Ureter (tissue), 1 donor: ENCODE results near the gene LCE2D. TPM values are rescaled to one million over a fixed set of nuclear protein-coding genes. Genes with fewer than 3 reads are reported as not detected.

Source experiments
- DNase-seq: peaks from one replicate; pipeline ENCODE4 v3.0.0-alpha.2; 2020; ENCODE audit warnings: low spot score
- total RNA-seq: library from RNA; stranded (reverse); gene quantifications from one replicate; pipeline ENCODE4 v1.2.4, GENCODE V29; 2023
- donor health status: DM: yes; HTN: yes; CAD: no.

LCE2D gene
- total RNA-seq, 1 donor from 2014 or later, result not detected

DNA sequence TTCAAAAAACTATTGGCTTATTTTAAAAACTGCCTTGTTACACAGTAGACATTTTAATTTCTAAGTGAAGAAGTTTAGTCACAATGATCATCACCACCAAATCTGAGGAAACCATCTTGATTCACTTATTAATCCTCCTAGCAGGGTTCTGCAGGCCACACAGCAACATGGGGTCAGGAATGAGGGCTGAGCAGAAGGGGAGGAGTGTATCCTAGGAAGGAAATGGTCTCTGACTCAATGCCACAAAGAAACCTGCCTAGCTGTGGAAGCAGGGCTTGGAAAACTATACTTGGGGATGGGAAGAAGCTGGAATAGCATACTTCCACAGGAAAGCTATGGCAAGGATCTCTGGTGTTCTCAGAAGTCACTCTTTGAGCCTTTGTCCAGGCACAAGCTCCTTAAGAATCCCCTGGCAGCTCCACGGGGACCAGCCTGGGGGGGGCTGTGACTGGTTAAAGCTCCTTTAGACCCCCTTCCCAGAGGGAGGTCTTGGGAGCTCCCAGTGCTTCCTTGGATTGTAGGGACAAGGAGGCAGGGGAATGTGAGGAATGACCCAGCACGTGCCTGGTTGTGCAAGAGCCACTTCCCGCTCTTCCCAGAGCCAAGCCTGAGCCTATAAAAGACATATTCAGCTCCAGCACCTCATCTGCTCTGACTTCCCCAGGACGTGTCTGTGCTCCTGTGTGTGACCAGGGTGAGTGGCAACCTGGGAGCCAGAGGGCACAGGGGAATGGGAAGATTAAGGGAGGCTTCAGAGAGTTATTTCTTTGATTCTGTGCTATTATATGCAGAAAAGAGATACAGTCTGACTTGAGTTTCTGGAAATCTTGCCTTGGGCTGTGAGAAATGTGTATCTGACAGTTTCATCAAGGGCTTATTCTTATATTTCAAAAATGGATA, 34.8 kb downstream of the LCE2D start, which contains the start of gene LCE2A:
LCE2A (plus strand) TSS at position 645 of the 900 bp plus-strand sequence. CDS start 557 bp downstream, outside the sequence.
- DNase-seq, result no peak

DNA sequence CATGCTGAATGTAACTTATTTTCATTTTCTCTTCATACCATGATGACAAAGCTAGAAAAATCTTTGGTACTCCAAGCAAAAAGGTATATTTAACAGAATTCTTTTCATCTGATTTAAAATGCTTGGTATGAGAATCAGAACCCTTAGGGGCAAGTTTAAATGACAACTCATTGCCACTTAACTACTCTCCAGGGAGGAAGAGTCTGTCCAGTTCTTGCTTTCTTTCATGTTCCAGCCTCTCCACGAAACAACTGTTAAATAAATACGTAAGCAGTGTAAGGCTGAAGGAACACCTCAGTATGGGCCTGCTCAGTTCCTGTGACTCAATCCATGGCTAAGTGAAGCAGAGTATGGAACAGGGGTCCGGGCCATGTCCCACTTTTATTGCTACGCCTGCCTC, 36.6 kb downstream of the LCE2D start:
- DNase-seq, result no peak

DNA sequence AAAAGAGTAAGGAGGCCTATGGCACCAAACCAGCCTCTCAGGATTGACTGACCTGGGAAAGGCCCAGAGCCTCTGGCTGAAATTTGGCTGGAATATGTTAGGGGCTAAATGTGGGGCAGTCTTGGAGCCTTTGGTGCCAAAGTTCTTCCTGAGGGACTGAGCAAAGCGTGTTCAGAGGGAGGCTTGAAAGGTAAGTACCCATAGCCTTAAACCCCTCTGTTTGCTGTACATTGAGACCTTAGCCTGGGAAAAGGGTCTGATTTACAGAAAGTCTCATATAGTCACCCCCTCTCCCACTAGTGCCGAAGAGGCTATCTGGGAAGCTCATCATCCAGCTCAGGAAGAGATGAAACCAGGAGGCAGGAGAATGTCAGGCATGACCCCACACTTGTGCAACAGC, 44.7 kb downstream of the LCE2D start, which contains the start of gene LCE4A:
LCE4A (plus strand) TSS at position 301 of the 400 bp plus-strand sequence. CDS start 916 bp downstream, outside the sequence.
- DNase-seq, result no peak

Other genes starting within 250 kb of the LCE2D start
- not detected for gene CRNN, start 249.1 kb upstream of the LCE2D start, total RNA-seq
- gene LCE5A, start 152.6 kb upstream of the LCE2D start, total RNA-seq, result not detected
- gene CRCT1, start 148.9 kb upstream of the LCE2D start, total RNA-seq, result not detected
- not detected for gene LCE3E, start 96.6 kb upstream of the LCE2D start, total RNA-seq
- gene LCE3D, start 82.9 kb upstream of the LCE2D start, total RNA-seq, result not detected
- not detected for gene LCE3C, start 63.1 kb upstream of the LCE2D start, total RNA-seq
- gene LCE3B, start 49.6 kb upstream of the LCE2D start, total RNA-seq, result not detected
- not detected for gene LCE3A, start 40.3 kb upstream of the LCE2D start, total RNA-seq
- gene LCE2C, start 11.9 kb downstream of the LCE2D start, total RNA-seq, result not detected
- not detected for gene LCE2B, start 22.7 kb downstream of the LCE2D start, total RNA-seq
- not detected for gene LCE2A, start 35.0 kb downstream of the LCE2D start, total RNA-seq
- gene LCE4A, start 44.8 kb downstream of the LCE2D start, total RNA-seq, result not detected
- gene KPRP, start 94.6 kb downstream of the LCE2D start, total RNA-seq, result not detected
- not detected for gene LCE1F, start 111.8 kb downstream of the LCE2D start, total RNA-seq
- gene LCE1E, start 122.9 kb downstream of the LCE2D start, total RNA-seq, result not detected
- gene LCE1D, start 133.3 kb downstream of the LCE2D start, total RNA-seq, result not detected
- not detected for gene LCE1C, start 143.3 kb downstream of the LCE2D start, total RNA-seq
- gene LCE1B, start 148.6 kb downstream of the LCE2D start, total RNA-seq, result not detected
- not detected for gene LCE1A, start 164.1 kb downstream of the LCE2D start, total RNA-seq
- gene LCE6A, start 179.5 kb downstream of the LCE2D start, total RNA-seq, result not detected
- not detected for gene LCE7A, start 196.6 kb downstream of the LCE2D start, total RNA-seq
- not detected for gene SMCP, start 214.9 kb downstream of the LCE2D start, total RNA-seq
- 43.4 TPM for gene IVL, start 245.2 kb downstream of the LCE2D start, total RNA-seq